VCaP (cell line): ENCODE results near the gene IL11RA.

ENCODE experiments used
- H3K27ac ChIP-seq: fragments of 450-650 bp; 2 replicates; pipeline ENCODE4 v1.5.1; 2017
- CTCF ChIP-seq: fragments of 450-650 bp; conservative IDR thresholded peaks from 2 replicates; pipeline ENCODE4 v1.5.1; 2017; ENCODE audit warnings: mild to moderate bottlenecking, moderate library complexity

The IL11RA gene

GRCh38 chr9:34651876-34652601 lies at the start of gene IL11RA:
Gene IL11RA (plus strand): TSS chr9:34652185. CDS start chr9:34655218, 3,033 bp downstream.
- no peak for TF ChIP-seq CTCF
- peak within 1 kb of the TSS; percentile 76 for H3K27ac ChIP-seq

- no peak overlapping the region for H3K27ac ChIP-seq
- peak; percentile 93 for TF ChIP-seq CTCF
Measured at GRCh38 chr9:34603610-34604231, 48.3 kb upstream of the IL11RA start.

GRCh38 chr9:34606190-34606589 lies 45.8 kb upstream of the IL11RA start:
- TF ChIP-seq CTCF, result no peak
- H3K27ac ChIP-seq, result no peak overlapping the region

- no peak overlapping the region for H3K27ac ChIP-seq
- no peak for TF ChIP-seq CTCF
Measured at GRCh38 chr9:34606905-34607304, 45.1 kb upstream of the IL11RA start.

GRCh38 chr9:34607331-34607730 lies 44.7 kb upstream of the IL11RA start:
- no peak overlapping the region for H3K27ac ChIP-seq
- TF ChIP-seq CTCF, result no peak

GRCh38 chr9:34610434-34611206 lies 41.4 kb upstream of the IL11RA start:
- peak overlapping the region; percentile 93 for H3K27ac ChIP-seq

More at GRCh38 chr9:34610434-34611206, 41.4 kb upstream of the IL11RA start:
- TF ChIP-seq CTCF, result no peak
